ENCODE measurements around the gene LTV1. TPM values are rescaled to one million over a fixed set of nuclear protein-coding genes. Genes with fewer than 3 reads are reported as not detected.
"Not testable (repeated sequence)": the region's sequence is repeated elsewhere in the genome, so short reads cannot be mapped to it uniquely, and the experiment has no call there.

Gene LTV1
- total RNA-seq, 1 experiment from 2014 or later, result 30.7 TPM

DNA sequence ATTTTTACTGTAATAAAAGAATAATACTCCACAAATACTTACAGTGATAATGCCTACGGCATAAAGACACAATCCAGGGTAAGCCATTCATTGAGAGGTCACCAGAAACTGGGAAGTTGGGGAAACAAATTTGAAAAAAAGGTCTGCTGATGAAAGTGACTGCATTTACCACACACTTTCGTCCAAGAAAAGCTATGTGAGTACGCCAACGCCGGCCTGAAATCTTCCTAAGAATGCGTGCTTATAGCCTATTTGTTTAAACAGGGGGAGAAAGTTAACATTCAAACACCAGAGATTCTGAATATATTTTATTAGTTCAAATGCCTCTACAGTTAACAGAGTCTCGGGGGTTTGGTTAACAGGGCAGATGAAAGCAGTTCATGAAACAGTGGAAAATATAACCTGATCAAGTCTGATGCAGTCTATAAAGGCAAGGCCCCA, 657 bp upstream of the LTV1 start:
- DNase-seq (ENCODE audit: low read depth), result peak; percentile 39

GRCh38 chr6:143843677-143843999, 500 bp downstream of the LTV1 start:
- peak; percentile 11 for DNase-seq (ENCODE audit: low read depth)

DNA sequence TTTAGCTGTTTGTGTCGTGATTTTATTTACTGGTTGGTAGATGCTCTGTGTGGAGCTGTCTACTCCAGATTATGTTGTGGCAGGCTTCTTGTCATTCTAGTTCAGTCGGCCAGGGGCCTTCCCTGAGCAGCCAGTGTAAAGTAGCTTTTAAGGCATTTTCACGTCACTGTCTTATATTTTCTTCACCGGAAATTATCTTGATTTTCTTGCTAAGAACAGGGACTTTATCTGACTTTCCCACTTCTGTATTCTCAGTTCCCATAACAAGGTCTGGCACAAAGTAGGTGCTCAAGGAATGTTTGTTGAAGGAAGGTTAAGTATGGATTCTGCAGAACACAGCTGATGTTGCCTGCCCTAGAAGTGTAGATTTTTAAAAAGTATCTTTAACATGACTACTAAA, 868 bp downstream of the LTV1 start:
- no peak for DNase-seq (ENCODE audit: low read depth)

- DNase-seq (ENCODE audit: low read depth), result no peak
Observed at GRCh38 chr6:143845033-143845432, 1.9 kb downstream of the LTV1 start.

DNA sequence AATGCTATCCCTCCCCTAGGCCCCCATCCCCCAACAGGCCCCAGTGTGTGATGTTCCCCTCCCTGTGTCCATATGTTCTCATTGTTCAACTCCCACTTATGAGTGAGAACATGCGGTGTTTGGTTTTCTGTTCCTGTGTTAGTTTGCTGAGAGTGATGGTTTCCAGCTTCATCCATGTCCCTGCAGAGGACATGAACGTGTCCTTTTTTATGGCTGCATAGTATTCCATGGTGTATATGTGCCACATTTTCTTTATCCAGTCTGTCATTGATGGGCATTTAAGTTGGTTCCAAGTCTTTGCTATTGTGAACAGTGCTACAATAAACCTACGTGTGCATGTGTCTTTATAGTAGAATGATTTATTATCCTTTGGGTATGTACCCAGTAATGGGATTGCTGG, 8.6 kb downstream of the LTV1 start:
- DNase-seq (ENCODE audit: low read depth), result not testable (repeated sequence)

DNA sequence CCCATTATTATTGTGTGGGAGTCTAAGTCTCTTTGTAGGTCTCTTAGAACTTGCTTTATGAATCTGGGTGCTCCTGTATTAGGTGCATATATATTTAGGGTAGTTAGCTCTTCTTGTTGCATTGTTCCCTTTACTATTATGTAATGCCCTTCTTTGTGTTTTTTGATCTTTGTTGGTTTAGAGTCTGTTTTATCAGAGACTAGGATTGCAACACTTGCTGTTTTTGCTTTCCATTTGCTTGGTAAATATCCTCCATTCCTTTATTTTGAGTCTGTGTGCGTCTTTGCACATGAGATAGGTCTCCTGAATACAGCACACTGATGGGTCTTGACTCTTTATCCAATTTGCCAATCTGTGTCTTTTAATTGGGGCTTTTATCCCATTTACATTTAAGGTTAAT, 11.9 kb downstream of the LTV1 start:
- DNase-seq (ENCODE audit: low read depth), result not testable (repeated sequence)

GRCh38 chr6:143856762-143857161, 13.6 kb downstream of the LTV1 start:
- not testable (repeated sequence) for DNase-seq (ENCODE audit: low read depth)

- no peak for DNase-seq (ENCODE audit: low read depth)
Observed at GRCh38 chr6:143857651-143858050, 14.5 kb downstream of the LTV1 start.

DNA sequence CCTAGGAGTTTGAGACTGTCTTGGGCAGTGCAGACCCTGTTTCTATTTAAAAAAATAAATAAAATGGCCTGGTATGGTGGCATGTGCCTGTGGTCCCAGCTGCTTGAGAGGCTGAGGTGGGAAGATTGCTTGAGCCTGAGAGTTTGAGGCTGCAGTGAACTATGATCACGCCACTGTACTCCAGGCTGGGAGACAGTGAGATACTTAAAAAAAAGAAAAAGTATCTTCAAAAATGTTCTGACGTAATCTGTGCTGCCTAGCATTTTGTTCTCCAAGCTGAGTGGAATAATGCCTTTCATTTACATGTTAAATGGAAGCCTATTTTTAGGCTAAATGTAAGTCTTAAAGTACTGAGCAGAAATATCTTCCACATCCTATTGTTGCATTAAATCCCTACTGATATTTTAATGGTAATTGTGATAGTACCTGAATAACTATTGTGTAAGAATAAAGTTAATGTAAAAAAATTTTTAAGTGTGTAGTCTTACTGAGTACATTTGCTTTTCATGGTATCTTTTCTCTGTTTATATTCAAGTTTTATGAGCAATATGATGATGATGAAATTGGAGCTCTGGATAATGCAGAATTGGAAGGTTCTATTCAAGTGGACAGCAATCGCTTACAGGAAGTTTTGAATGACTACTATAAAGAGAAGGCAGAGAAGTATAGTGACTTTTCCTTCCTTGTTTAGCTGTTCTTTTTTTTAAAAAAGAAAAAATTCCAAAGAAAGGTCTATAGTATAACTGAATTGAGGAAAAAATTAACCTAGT, 16.9 kb downstream of the LTV1 start:
- DNase-seq (ENCODE audit: low read depth), result no peak

DNA sequence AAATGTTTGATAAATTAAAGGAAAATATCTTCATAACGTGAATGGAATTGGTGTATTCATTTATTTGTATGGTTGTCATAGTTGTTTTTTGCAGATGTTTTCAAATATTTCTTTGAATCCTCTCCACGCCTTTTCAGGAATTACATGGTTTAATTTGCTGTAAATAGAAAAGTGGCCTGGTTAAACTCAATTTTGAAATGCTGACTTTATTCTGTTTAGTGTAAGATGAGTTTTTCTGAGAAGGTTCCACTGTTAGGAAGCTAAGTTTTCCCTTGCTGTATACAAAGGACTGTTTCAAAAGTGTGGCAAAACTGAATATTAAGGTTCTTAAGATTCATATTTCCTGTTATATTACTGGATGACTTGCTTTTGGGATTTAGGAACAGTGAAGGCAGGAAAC, 20.6 kb downstream of the LTV1 start:
- DNase-seq (ENCODE audit: low read depth), result no peak

GRCh38 chr6:143864234-143864633, 21.1 kb downstream of the LTV1 start, which contains the start of gene ZC2HC1B:
Gene ZC2HC1B (plus strand): TSS chr6:143864474. CDS start chr6:143864540, 66 bp downstream.
- DNase-seq (ENCODE audit: low read depth), result no peak

DNA sequence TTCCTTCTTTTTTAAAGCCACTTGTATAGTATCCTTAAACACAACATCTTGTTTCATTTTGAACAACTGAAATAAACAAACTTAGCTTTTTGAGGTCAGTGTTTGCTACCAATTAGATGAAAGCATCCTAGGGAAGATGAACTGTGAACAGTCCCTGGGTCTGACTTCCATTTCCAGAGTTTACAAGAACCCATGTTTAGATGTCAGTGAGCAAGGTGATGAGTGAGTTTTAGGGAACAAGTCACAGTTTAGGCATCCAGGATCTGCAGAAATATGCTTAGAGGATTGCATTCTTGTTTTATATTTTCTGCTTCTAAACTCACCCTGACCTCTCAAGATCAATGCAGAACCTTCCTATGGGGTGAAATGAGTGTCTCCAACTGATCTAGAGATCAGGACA, 24.1 kb downstream of the LTV1 start:
- DNase-seq (ENCODE audit: low read depth), result no peak

- DNase-seq (ENCODE audit: low read depth), result not testable (repeated sequence)
Observed at GRCh38 chr6:143868808-143869207, 25.7 kb downstream of the LTV1 start.

DNA sequence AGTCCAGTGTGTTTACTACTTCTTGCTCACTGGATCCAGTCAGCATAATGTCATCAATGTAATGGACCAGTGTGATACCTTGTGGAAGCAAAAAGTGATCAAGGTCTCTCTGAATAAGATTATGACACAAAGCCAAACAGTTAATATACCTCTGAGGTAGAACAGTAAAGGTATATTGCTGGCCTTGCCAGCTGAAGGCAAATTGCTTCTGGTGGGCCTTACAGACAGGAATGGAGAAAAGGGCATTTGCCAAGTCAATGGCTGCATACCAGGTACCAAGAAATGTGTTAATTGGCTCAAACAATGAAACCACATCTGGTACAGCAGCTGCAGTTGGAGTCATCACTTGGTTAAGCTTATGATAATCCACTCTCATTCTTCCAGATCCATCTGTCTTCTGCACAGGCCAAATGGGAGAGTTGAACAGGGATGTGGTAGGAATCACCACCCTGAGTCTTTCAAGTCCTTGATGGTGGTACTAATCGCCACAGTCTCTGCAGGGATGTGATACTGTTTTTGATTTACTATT, 28.1 kb downstream of the LTV1 start:
- peak; percentile 24 for DNase-seq (ENCODE audit: low read depth)

GRCh38 chr6:143872201-143872600, 29.1 kb downstream of the LTV1 start:
- DNase-seq (ENCODE audit: low read depth), result peak; percentile 13

- not testable (repeated sequence) for DNase-seq (ENCODE audit: low read depth)
Observed at GRCh38 chr6:143873600-143873999, 30.5 kb downstream of the LTV1 start.

- DNase-seq (ENCODE audit: low read depth), result not testable (repeated sequence)
Observed at GRCh38 chr6:143874503-143874902, 31.4 kb downstream of the LTV1 start.

DNA sequence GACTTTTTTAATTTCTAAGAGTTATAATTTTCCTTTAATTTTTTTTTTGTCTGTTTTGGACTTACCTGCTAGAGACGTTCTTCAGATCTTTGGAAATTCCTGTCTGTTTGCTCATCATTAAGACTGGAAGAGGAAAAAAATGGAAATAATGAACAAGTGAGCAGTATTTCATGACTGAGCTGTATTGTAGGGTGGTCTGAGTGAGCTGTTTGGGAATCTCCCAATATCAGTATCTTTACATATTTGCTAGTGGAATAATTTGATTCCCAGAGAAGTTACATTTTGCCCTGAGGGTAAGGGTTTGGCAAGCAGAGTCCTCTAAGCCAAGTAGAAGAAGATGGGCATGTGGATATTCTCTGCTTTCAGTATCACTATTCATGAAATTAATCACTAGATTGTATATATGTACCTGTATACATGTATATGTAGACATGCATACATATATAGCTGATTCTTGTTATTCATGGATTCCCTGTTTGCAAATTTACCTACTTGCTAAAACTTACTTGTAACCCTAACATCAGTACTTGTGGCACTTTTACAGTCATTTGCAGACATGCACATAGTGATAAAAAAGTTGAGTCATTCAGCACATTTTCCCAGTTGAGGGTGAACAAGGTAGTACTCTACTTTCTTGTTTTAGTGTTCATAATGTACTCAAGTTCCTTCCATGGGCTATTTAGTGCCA, 34.6 kb downstream of the LTV1 start:
- DNase-seq (ENCODE audit: low read depth), result no peak

GRCh38 chr6:143878272-143878760, 35.2 kb downstream of the LTV1 start:
- DNase-seq (ENCODE audit: low read depth), result no peak

GRCh38 chr6:143880412-143880811, 37.3 kb downstream of the LTV1 start:
- DNase-seq (ENCODE audit: low read depth), result no peak

DNA sequence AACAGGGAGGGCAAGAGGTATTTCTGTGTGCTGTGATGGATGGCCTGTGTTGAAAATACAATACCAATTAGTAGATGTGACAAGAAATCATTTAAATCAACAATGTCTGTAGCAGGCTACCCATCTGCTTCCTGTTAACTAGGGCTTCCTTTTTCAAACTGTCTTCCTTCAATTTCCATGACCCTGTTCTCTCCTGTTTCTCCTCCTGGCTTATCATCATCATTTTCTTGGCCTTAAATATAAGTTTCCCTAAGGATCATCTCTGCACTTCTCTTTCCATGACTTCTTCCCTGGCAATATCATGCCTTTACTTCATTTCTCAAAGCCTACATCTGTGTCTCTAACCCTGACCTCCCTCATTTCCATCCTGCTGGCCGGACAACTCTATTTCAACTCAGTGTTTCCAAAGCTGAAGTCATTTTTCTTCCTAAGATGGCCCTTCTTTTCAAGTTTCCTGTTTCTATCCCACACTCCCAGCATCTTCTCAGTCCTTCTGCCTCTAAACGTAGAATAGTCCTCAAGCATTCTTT, 39.3 kb downstream of the LTV1 start:
- DNase-seq (ENCODE audit: low read depth), result no peak

GRCh38 chr6:143884216-143884900, 41.2 kb downstream of the LTV1 start:
- no peak for DNase-seq (ENCODE audit: low read depth)

Measured in LHCN-M2 (cell line).